Measurements from ENCODE around the gene NDN. TPM values are rescaled to one million over a fixed set of nuclear protein-coding genes. Genes with fewer than 3 reads are reported as not detected.

The NDN gene
- total RNA-seq = 71.0 and 81.0 TPM in 2 replicates

GRCh38 chr15:23687143-23687470 lies at the start of gene NDN:
Gene NDN, minus strand, starts transcription at chr15:23687305. Its CDS starts 88 bp downstream, at chr15:23687217.

GRCh38 chr15:23647421-23648370 lies 39.4 kb downstream of the NDN start, which contains the start of gene MAGEL2:
Gene MAGEL2, minus strand, starts transcription at chr15:23647867. Its CDS starts 125 bp downstream, at chr15:23647742.

Other genes starting within 250 kb of the NDN start
- not detected in 2 replicates for gene GOLGA6L2, start 240.1 kb downstream of the NDN start, total RNA-seq
- not detected in 2 replicates for gene MKRN3, start 121.6 kb downstream of the NDN start, total RNA-seq
- gene MAGEL2, start 39.4 kb downstream of the NDN start, total RNA-seq = 0.13 and 0.22 TPM in 2 replicates